GM06990 (cell line): Measurements from ENCODE around the gene URB1.

Experiments used
- DNase-seq: peaks from one replicate; pipeline ENCODE4 v3.0.0-alpha.2; 2011; ENCODE audit not compliant: insufficient read length; ENCODE audit errors: extremely low read depth
- H3K27me3 ChIP-seq: replicated peaks from 2 replicates; pipeline ENCODE4 v1.6.0; 2011; ENCODE audit warnings: low read length; ENCODE audit not compliant: control insufficient read depth, insufficient read depth
- H3K36me3 ChIP-seq: 2 replicates; pipeline ENCODE4 v1.5.1; 2011; ENCODE audit warnings: low read length; ENCODE audit not compliant: control insufficient read depth, insufficient read depth
- H3K4me3 ChIP-seq: replicated peaks from 2 replicates; pipeline ENCODE4 v1.5.1; 2011; ENCODE audit warnings: low read depth, mild to moderate bottlenecking, control low read depth, low read length
- TF ChIP-seq, protein P1 (sequence below): IDR thresholded peaks from 2 replicates; pipeline ENCODE4 v1.5.1; 2011; ENCODE audit warnings: low read length, control low read depth, mild to moderate bottlenecking, inconsistent platforms; ENCODE audit not compliant: insufficient read depth, poor library complexity, severe bottlenecking

URB1 gene

DNA sequence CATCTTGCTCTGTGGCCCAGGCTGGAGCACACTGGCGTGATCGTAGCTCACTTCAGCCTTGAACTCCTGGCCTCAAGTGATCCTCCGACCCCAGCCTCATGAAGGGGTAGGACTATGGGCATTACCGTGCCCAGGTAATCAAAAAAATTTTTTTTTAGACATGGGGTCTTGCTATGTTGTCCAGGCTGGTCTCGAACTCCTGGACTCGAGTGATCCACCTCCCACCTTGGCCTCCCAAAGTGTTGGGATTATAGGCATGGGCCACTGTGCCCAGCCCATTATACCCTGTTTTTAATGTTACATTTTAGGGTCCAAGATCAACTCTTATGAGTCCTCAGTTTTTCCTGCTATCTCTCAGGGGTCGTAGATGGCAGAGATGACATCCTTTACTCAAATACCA lies 87.8 kb downstream of the URB1 start:
- TF ChIP-seq, protein P1, sequence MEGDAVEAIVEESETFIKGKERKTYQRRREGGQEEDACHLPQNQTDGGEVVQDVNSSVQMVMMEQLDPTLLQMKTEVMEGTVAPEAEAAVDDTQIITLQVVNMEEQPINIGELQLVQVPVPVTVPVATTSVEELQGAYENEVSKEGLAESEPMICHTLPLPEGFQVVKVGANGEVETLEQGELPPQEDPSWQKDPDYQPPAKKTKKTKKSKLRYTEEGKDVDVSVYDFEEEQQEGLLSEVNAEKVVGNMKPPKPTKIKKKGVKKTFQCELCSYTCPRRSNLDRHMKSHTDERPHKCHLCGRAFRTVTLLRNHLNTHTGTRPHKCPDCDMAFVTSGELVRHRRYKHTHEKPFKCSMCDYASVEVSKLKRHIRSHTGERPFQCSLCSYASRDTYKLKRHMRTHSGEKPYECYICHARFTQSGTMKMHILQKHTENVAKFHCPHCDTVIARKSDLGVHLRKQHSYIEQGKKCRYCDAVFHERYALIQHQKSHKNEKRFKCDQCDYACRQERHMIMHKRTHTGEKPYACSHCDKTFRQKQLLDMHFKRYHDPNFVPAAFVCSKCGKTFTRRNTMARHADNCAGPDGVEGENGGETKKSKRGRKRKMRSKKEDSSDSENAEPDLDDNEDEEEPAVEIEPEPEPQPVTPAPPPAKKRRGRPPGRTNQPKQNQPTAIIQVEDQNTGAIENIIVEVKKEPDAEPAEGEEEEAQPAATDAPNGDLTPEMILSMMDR: no peak
- H3K36me3 ChIP-seq: peaks cover 5% of the 10 kb centered on the region

DNA sequence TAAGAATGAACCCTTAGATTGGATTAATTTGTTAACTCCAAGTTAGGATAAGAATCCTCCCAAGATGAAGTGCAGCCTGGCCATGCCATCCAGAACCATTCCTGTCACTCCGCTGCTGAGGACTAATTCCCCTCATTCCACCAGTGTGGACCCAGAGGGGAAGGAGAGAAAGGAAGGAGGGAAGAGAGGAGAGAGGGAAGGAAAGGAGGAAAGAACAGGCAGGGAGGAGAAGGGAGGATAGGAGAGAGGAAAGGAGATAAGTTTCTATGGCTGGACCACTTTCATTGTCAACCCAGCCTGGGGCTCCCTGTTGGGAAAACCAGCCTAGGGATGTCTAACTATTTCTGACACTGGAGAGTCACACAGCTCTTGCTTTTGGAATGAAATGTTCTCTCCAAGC lies 89.4 kb downstream of the URB1 start:
- TF ChIP-seq, protein P1: no peak
- H3K4me3 ChIP-seq: no peak overlapping the region
- H3K36me3 ChIP-seq: peaks cover 5% of the 10 kb centered on the region
- DNase-seq: no peak
- H3K27me3 ChIP-seq: no peaks in the 10 kb centered on the region

More for the DNA sequence above, 87.8 kb downstream of the URB1 start:
- Histone ChIP-seq H3K27me3 (no peaks in the 10 kb centered on the region), H3K4me3 (no peak overlapping the region)
- DNase-seq: no peak

DNA sequence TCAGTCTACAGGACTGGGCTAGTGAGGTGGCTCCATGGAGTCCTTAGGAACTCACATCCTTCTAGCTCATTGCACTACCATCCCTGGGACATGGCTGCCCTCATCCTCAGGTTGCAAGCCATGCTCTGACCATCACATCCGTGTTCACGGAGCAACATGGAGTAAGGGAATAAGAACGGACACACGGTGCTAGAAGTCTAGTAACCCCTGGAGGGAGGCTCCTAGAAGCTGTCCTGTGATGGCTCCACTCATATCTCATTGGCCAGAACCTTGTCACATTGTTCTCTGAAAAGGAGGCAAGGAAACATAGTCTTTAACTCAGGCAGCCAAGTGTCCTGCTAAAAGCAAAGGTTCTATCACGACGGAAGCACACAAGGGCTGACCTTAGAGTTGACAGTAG lies 90.3 kb downstream of the URB1 start:
- Histone ChIP-seq H3K27me3 (no peaks in the 10 kb centered on the region), H3K36me3 (peaks cover 5% of the 10 kb centered on the region), H3K4me3 (no peak overlapping the region)
- no peak for DNase-seq
- TF ChIP-seq, protein P1: no peak

DNA sequence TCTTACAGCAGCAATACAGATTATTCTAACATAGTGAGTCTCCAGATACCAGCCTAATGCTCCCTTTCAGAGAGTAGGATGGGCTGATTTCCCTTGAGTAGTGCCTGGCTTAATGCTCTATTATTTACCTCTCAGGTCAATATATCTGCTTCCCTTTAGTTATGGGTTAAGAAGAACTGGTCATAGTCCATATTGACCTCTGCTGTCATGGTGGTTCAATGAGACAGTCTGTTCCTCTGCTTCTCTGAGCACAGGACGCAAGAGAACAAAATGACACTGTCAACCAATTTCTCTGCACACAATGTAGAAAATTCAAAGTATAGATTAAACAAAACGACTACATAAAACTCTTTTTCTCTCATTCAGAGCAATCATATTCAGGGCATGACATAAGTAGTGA lies 91.2 kb downstream of the URB1 start:
- no peaks in the 10 kb centered on the region for H3K27me3 ChIP-seq
- TF ChIP-seq, protein P1: no peak
- no peak for DNase-seq
- H3K4me3 ChIP-seq: no peak overlapping the region
- peaks cover 5% of the 10 kb centered on the region for H3K36me3 ChIP-seq

DNA sequence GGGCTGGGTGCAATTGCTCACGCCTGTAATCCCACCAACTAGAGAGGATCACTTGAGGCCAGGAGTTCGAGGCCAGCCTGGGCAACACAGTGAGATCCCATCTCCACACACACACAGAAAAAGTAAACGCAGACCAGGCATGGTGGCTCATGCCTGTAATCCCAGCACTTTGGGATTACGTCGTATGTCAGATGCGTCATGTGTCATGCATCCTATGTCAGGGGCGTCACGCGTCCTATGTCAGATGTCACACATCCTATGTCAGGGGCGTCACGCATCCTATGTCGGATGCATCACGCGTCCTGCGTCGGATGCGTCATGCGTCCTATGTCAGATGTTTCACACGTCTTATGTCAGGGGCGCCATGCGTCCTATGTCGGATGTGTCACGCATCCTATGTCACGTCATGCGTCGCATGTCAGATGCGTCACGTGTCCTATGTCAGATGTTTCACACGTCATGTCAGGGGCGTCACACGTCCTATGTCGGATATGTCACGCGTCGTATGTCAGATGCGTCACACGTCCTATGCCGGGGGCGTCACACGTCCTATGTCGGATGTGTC lies 92.6 kb downstream of the URB1 start:
- TF ChIP-seq, protein P1: no peak
- peaks cover 4% of the 10 kb centered on the region for H3K36me3 ChIP-seq
- DNase-seq: no peak

DNA sequence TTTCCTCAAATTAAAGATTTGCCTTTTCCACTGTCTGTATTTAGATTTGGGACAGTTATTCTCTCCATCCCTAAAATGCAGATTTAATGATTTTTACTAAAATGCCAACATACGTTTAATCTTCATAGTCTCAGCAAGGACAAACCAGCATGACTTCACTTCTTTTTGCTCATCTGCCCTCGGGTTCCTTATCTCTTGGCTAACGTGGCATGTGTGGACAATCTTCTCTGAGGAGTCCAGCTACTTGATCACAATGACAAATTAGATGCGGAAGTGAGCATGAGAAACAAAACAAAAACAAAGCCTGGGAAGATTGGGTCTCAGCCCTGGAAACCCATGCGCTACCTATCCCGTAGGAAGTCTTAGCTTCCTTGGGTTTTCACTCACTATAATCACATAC lies 93.1 kb downstream of the URB1 start:
- Histone ChIP-seq H3K36me3 (peaks cover 4% of the 10 kb centered on the region), H3K27me3 (no peaks in the 10 kb centered on the region), H3K4me3 (no peak overlapping the region)
- no peak for DNase-seq
- TF ChIP-seq, protein P1: no peak

More for the DNA sequence above, 92.6 kb downstream of the URB1 start:
- no peak overlapping the region for H3K4me3 ChIP-seq
- no peaks in the 10 kb centered on the region for H3K27me3 ChIP-seq
